Ishikawa (cell line): ENCODE measurements around the gene SOS1.

Experiments used
- CREB1 ChIP-seq: IDR thresholded peaks from 2 replicates; pipeline ENCODE4 v1.6.1; 2012; ENCODE audit warnings: low read depth
- EP300 ChIP-seq: IDR thresholded peaks from 2 replicates; pipeline ENCODE4 v1.6.1; 2012; ENCODE audit warnings: borderline replicate concordance
- FOXM1 ChIP-seq: IDR thresholded peaks from 2 replicates; pipeline ENCODE4 v1.6.1; 2012; ENCODE audit warnings: low read depth, borderline replicate concordance
- TAF1 ChIP-seq: IDR thresholded peaks from 2 replicates; pipeline ENCODE4 v1.6.1; 2012; ENCODE audit warnings: low read depth, mild to moderate bottlenecking
- TF ChIP-seq, protein P1 (sequence below): IDR thresholded peaks from 2 replicates; pipeline ENCODE4 v1.6.1; 2012; ENCODE audit warnings: low read depth, mild to moderate bottlenecking
- TF ChIP-seq, protein P2 (sequence below): IDR thresholded peaks from 2 replicates; pipeline ENCODE4 v1.6.1; 2012

DNA sequence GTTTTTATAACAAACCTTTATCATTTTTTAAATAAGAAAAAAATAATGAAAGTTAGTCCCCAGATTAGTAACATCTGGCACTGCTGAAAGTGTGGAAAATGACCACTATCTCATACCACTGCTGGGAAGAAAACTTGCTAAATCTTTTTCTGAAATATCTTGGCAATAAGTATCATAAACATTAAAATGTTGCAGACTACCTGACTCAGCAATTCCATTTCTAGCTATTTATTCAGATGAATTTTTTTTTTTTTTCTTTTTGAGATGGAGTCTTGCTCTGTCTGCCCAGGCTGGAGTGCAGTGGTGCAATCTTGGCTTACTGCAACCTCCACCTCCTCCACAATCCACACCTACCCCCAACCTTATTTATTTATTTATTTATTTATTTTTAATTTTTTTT, 35.3 kb upstream of the SOS1 start:
- TF ChIP-seq EP300 (no peak), FOXM1 (no peak), CREB1 (no peak), TAF1 (no peak)
- TF ChIP-seq, protein P1, sequence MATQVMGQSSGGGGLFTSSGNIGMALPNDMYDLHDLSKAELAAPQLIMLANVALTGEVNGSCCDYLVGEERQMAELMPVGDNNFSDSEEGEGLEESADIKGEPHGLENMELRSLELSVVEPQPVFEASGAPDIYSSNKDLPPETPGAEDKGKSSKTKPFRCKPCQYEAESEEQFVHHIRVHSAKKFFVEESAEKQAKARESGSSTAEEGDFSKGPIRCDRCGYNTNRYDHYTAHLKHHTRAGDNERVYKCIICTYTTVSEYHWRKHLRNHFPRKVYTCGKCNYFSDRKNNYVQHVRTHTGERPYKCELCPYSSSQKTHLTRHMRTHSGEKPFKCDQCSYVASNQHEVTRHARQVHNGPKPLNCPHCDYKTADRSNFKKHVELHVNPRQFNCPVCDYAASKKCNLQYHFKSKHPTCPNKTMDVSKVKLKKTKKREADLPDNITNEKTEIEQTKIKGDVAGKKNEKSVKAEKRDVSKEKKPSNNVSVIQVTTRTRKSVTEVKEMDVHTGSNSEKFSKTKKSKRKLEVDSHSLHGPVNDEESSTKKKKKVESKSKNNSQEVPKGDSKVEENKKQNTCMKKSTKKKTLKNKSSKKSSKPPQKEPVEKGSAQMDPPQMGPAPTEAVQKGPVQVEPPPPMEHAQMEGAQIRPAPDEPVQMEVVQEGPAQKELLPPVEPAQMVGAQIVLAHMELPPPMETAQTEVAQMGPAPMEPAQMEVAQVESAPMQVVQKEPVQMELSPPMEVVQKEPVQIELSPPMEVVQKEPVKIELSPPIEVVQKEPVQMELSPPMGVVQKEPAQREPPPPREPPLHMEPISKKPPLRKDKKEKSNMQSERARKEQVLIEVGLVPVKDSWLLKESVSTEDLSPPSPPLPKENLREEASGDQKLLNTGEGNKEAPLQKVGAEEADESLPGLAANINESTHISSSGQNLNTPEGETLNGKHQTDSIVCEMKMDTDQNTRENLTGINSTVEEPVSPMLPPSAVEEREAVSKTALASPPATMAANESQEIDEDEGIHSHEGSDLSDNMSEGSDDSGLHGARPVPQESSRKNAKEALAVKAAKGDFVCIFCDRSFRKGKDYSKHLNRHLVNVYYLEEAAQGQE = no peak
- TF ChIP-seq, protein P2, sequence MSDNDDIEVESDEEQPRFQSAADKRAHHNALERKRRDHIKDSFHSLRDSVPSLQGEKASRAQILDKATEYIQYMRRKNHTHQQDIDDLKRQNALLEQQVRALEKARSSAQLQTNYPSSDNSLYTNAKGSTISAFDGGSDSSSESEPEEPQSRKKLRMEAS = no peak
